NCI-H748 (cell line): ENCODE measurements around the gene KIAA0930.
A peak's percentile ranks its signal among the peaks of the same experiment; 100 is the strongest.

ENCODE experiments used
- DNase-seq: peaks from one replicate; lab custom pipeline; 2025; ENCODE audit not compliant: unreplicated experiment; lab: John Stamatoyannopoulos, UW

Gene KIAA0930

GRCh38 chr22:45238076-45238956 is 2.4 kb downstream of the KIAA0930 start:
- DNase-seq, result no peak

- DNase-seq, result no peak
These were observed 3.4 kb downstream of the KIAA0930 start for GRCh38 chr22:45237065-45237990.

GRCh38 chr22:45235851-45236342 is 4.8 kb downstream of the KIAA0930 start:
- DNase-seq, result peak; percentile 45

GRCh38 chr22:45235101-45235777 is 5.5 kb downstream of the KIAA0930 start:
- DNase-seq, result no peak

- no peak for DNase-seq
These were observed 6.9 kb downstream of the KIAA0930 start for GRCh38 chr22:45233827-45234226.

- DNase-seq, result no peak
These were observed 7.3 kb downstream of the KIAA0930 start for GRCh38 chr22:45233386-45233785.

GRCh38 chr22:45231293-45231692 is 9.4 kb downstream of the KIAA0930 start:
- DNase-seq, result no peak

- no peak for DNase-seq
These were observed 10.5 kb downstream of the KIAA0930 start for GRCh38 chr22:45230026-45230721.

- DNase-seq, result no peak
These were observed 11.5 kb downstream of the KIAA0930 start for GRCh38 chr22:45229181-45229580.

- no peak for DNase-seq
These were observed 12.3 kb downstream of the KIAA0930 start for GRCh38 chr22:45228401-45228754.

GRCh38 chr22:45227645-45228400 is 12.9 kb downstream of the KIAA0930 start:
- DNase-seq, result no peak

- DNase-seq, result no peak
These were observed 14.0 kb downstream of the KIAA0930 start for GRCh38 chr22:45226503-45227186.

GRCh38 chr22:45225732-45226502 is 14.8 kb downstream of the KIAA0930 start:
- no peak for DNase-seq

- DNase-seq, result no peak
These were observed 15.5 kb downstream of the KIAA0930 start for GRCh38 chr22:45224988-45225731.

- no peak for DNase-seq
These were observed 16.4 kb downstream of the KIAA0930 start for GRCh38 chr22:45224331-45224730.

GRCh38 chr22:45223304-45224117 is 17.2 kb downstream of the KIAA0930 start:
- no peak for DNase-seq

- DNase-seq, result no peak
These were observed 19.5 kb downstream of the KIAA0930 start for GRCh38 chr22:45221201-45221600.
